PC-9 (cell line): ENCODE measurements around the gene ZNF316. TPM values are rescaled to one million over a fixed set of nuclear protein-coding genes. Genes with fewer than 3 reads are reported as not detected.
A peak's percentile ranks its signal among the peaks of the same experiment; 100 is the strongest.

Experiments used
- BruUV-seq: library from RNA; stranded (reverse); fragments of 400-500 nt; replicated peaks from 2 replicates; lab custom pipeline; 2021; lab: Mats Ljungman, UMichigan
- CTCF ChIA-PET: fragments of 300-600 bp; sonication (Branson Sonifier 250); formaldehyde crosslinking; loops from one replicate; lab custom pipeline; 2022; ENCODE audit warnings: antibody characterized with exemption; lab: Charles Lee
- POLR2A ChIA-PET: fragments of 300-600 bp; sonication (Branson Sonifier 250); formaldehyde crosslinking; loops from one replicate; lab custom pipeline; 2022; ENCODE audit warnings: antibody characterized with exemption; ENCODE audit not compliant: unreplicated experiment; lab: Charles Lee
- DNase-seq, 2 experiments: peaks; one replicate each; pipeline versions ENCODE4 v3.0.0 to v3.0.0-alpha.2; 2015 to 2022; ENCODE audit warnings: mixed read lengths in 1 of 2
- H2AFZ ChIP-seq: fragments of 200-600 bp; sonication (generic); 2 replicates; pipeline ENCODE4 v1.8.1; 2017; ENCODE audit warnings: antibody characterized with exemption
- H3F3A ChIP-seq: fragments of 200-600 bp; sonication (generic); 2 replicates; pipeline ENCODE4 v1.8.1; 2017; ENCODE audit warnings: antibody characterized with exemption, mild to moderate bottlenecking, low read depth; ENCODE audit not compliant: insufficient read depth
- H3K27ac ChIP-seq: fragments of 200-600 bp; sonication (generic); 2 replicates; pipeline ENCODE4 v1.6.1; 2016; ENCODE audit warnings: mixed run types
- H3K27me3 ChIP-seq: fragments of 200-600 bp; sonication (generic); 2 replicates; pipeline ENCODE4 v1.6.1; 2016; ENCODE audit warnings: low read depth, mixed run types; ENCODE audit not compliant: insufficient read depth
- H3K36me3 ChIP-seq: fragments of 200-600 bp; sonication (generic); 2 replicates; pipeline ENCODE4 v1.6.1; 2016; ENCODE audit warnings: low read depth, mixed run types
- H3K4me1 ChIP-seq: fragments of 200-600 bp; sonication (generic); replicated peaks from 2 replicates; pipeline ENCODE4 v1.6.1; 2016; ENCODE audit warnings: mixed run types; ENCODE audit not compliant: insufficient read depth
- H3K4me2 ChIP-seq: fragments of 200-600 bp; sonication (generic); 2 replicates; pipeline ENCODE4 v1.6.1; 2017; ENCODE audit warnings: mixed run types
- H3K4me3 ChIP-seq: fragments of 200-600 bp; sonication (generic); 2 replicates; pipeline ENCODE4 v1.6.1; 2016; ENCODE audit warnings: mixed run types
- H3K79me2 ChIP-seq: fragments of 200-600 bp; sonication (generic); 2 replicates; pipeline ENCODE4 v1.6.1; 2017; ENCODE audit warnings: low read depth, mixed run types
- H3K9me2 ChIP-seq: fragments of 200-600 bp; sonication (generic); 2 replicates; pipeline ENCODE4 v1.8.1; 2017; ENCODE audit warnings: mild to moderate bottlenecking; ENCODE audit not compliant: insufficient read depth
- H3K9me3 ChIP-seq: fragments of 200-600 bp; sonication (generic); 2 replicates; pipeline ENCODE4 v1.8.1; 2016; ENCODE audit warnings: low read depth; ENCODE audit not compliant: insufficient read depth
- H4K20me1 ChIP-seq: fragments of 200-600 bp; sonication (generic); 2 replicates; pipeline ENCODE4 v1.8.1; 2017; ENCODE audit not compliant: insufficient read depth
- EZH2 ChIP-seq: fragments of 200-600 bp; sonication (generic); IDR thresholded peaks from 2 replicates; pipeline ENCODE4 v1.8.0; 2017; ENCODE audit warnings: antibody characterized with exemption, low read depth
- intact Hi-C: fragments of 100-400 bp; cut with micrococcal nuclease; formaldehyde crosslinking; loops from one replicate; pipeline ENCODE4 v1.10.0; 2022; ENCODE audit not compliant: unreplicated experiment
- total RNA-seq: library from RNA; stranded (reverse); gene quantifications from 2 replicates; pipeline ENCODE4 v1.2.3, GENCODE V29; 2021
- TF ChIP-seq, protein P1 (sequence below): fragments of 200-600 bp; sonication (generic); conservative IDR thresholded peaks from 2 replicates; pipeline ENCODE4 v1.6.1; 2017; ENCODE audit warnings: mixed run types, antibody characterized with exemption, mild to moderate bottlenecking, moderate library complexity

ZNF316 gene
- total RNA-seq, 1 experiment from 2014 or later: 28.4 TPM

DNA sequence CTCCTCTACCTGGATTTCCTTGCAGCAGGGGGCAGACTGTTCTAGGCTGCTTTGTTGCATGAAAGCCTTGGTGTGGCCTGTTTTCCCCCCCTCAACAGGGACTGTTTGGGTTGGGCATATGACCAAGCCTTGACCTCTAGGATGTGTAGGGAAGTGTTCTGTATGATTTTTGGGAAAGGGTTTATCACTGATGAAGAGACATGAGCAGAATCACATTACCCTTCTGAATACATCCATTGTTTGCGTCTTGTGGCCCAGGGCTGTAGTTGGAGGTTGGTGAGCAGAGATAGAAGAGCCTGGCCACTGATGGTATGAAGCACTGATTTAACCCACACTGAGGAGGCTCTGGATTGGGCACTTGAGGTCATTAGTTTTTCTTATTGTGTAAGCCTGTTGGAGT, 43.0 kb downstream of the ZNF316 start:
- H3K9me2 ChIP-seq: no peaks in the 10 kb centered on the region
- no peak for TF ChIP-seq EZH2
- TF ChIP-seq, protein P1, sequence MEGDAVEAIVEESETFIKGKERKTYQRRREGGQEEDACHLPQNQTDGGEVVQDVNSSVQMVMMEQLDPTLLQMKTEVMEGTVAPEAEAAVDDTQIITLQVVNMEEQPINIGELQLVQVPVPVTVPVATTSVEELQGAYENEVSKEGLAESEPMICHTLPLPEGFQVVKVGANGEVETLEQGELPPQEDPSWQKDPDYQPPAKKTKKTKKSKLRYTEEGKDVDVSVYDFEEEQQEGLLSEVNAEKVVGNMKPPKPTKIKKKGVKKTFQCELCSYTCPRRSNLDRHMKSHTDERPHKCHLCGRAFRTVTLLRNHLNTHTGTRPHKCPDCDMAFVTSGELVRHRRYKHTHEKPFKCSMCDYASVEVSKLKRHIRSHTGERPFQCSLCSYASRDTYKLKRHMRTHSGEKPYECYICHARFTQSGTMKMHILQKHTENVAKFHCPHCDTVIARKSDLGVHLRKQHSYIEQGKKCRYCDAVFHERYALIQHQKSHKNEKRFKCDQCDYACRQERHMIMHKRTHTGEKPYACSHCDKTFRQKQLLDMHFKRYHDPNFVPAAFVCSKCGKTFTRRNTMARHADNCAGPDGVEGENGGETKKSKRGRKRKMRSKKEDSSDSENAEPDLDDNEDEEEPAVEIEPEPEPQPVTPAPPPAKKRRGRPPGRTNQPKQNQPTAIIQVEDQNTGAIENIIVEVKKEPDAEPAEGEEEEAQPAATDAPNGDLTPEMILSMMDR: no peak
- intact Hi-C loops: no loop called here
- no TSS peak for BruUV-seq
- H3K4me2 ChIP-seq: no peak overlapping the region
- H3K27me3 ChIP-seq: no peaks in the 10 kb centered on the region
- H4K20me1 ChIP-seq: no peaks in the 10 kb centered on the region
- H3K27ac ChIP-seq: no peak overlapping the region
- H2AFZ ChIP-seq: no peak overlapping the region
- no peaks in the 10 kb centered on the region for H3K79me2 ChIP-seq
- no peak overlapping the region for H3K4me3 ChIP-seq
- H3K9me3 ChIP-seq: peaks cover 79% of the 10 kb centered on the region
- ChIA-PET CTCF (no interaction called here), POLR2A (no interaction called here)
- DNase-seq: no peak
- no peaks in the 10 kb centered on the region for H3K4me1 ChIP-seq
- H3K36me3 ChIP-seq: no peaks in the 10 kb centered on the region
- H3F3A ChIP-seq: peaks cover 5% of the 10 kb centered on the region; the same call in 1 of the 2 replicates

DNA sequence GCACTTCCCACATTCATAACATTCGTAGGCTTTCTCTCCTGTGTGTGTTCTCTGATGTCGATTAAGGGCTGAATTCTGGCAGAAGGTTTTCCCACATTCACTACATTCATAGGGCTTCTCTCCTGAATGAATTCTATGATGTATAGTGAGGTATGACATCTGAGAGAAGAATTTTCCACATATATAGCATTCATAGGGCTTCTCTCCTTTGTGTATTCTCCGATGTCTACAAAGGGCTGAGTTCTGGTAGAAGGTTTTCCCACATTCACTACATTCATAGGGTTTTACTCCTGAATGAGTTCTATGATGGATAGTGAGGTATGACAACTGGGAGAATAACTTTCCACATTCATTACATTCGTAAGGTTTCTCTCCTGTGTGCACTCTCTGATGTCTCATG, 54.0 kb downstream of the ZNF316 start:
- Histone ChIP-seq H3K4me2 (no peak overlapping the region), H3K4me1 (no peaks in the 10 kb centered on the region), H2AFZ (no peak overlapping the region), H3F3A (peaks cover 38% of the 10 kb centered on the region; the same call in 1 of the 2 replicates), H3K27me3 (no peaks in the 10 kb centered on the region), H3K27ac (no peak overlapping the region), H3K9me3 (peaks cover 99% of the 10 kb centered on the region), H3K79me2 (no peaks in the 10 kb centered on the region), H4K20me1 (no peaks in the 10 kb centered on the region), H3K9me2 (no peaks in the 10 kb centered on the region), H3K36me3 (peaks cover 100% of the 10 kb centered on the region), H3K4me3 (peak overlapping the region; percentile 6)
- DNase-seq: no peak
- ChIA-PET POLR2A (no interaction called here), CTCF (no interaction called here)
- BruUV-seq: no TSS peak
- intact Hi-C loops: no loop called here
- no peak for TF ChIP-seq EZH2
- TF ChIP-seq, protein P1: no peak

DNA sequence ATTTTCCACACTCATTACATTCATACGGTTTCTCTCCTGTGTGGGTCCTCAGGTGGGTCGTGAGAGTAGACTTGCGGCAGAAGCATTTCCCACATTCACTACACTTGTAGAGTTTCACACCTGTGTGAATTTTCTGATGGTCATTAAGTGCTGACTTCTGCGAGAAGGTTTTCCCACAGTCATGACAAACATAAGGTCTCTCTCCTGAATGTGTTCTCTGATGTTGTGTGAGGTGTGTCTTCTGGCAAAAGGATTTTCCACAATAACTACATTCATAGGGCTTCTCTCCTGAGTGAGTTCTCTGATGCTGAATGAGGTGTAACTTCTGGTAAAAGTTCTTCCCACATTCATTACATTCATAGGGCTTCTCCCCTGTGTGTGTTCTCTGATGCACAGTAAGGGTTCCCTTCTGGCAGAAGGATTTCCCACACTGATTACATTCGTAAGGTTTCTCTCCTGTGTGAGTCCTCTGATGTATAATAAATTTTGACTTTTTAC, 54.5 kb downstream of the ZNF316 start:
- POLR2A ChIA-PET: no interaction called here
- Histone ChIP-seq H3F3A (peaks cover 38% of the 10 kb centered on the region; the same call in 1 of the 2 replicates), H3K36me3 (peaks cover 100% of the 10 kb centered on the region), H3K9me3 (peaks cover 99% of the 10 kb centered on the region), H3K27ac (no peak overlapping the region), H3K4me1 (no peaks in the 10 kb centered on the region), H3K4me2 (no peak overlapping the region), H2AFZ (no peak overlapping the region), H3K27me3 (no peaks in the 10 kb centered on the region), H3K9me2 (no peaks in the 10 kb centered on the region), H3K79me2 (no peaks in the 10 kb centered on the region), H4K20me1 (no peaks in the 10 kb centered on the region), H3K4me3 (peak overlapping the region; percentile 6; the same call in 1 of the 2 replicates)
- BruUV-seq: no TSS peak
- peak; percentile 6 to 50 for DNase-seq
- intact Hi-C loops: no loop called here
- TF ChIP-seq, protein P1: no peak
- no peak for TF ChIP-seq EZH2
- CTCF ChIA-PET: no interaction called here
